Gastroesophageal sphincter (tissue), 3 donors: ENCODE results near the gene PCDH15.

Experiments
- CTCF ChIP-seq, 4 experiments: fragments of 200-600 bp in 2 of 4; fragments of 450-650 bp in 2 of 4; sonication (generic) in 1 of 4; IDR thresholded peaks; one replicate each; pipeline ENCODE4 v1.5.1; 2017 to 2019; ENCODE audit warnings: antibody characterized with exemption in 4 of 4, mild to moderate bottlenecking in 2 of 4, moderate library complexity in 2 of 4
- EP300 ChIP-seq: sonication (generic); formaldehyde crosslinking; IDR thresholded peaks from one replicate; pipeline ENCODE4 v1.6.1; 2017; ENCODE audit warnings: antibody characterized with exemption, mild to moderate bottlenecking
- POLR2A ChIP-seq, 2 donors: fragments of 450-650 bp; IDR thresholded peaks; one replicate each; pipeline ENCODE4 v1.6.1; 2017; ENCODE audit warnings: antibody characterized with exemption in 2 of 2, mild to moderate bottlenecking in 2 of 2, moderate library complexity in 1 of 2
- POLR2AphosphoS5 ChIP-seq: sonication (generic); formaldehyde crosslinking; IDR thresholded peaks from one replicate; pipeline ENCODE4 v1.6.1; 2017; ENCODE audit warnings: antibody characterized with exemption

GRCh38 chr10:54650547-54650946 lies 150.5 kb downstream of the PCDH15 start:
- TF ChIP-seq CTCF (IDR thresholded peaks at IDR 0.05) (no peak), POLR2AphosphoS5 (no peak), EP300 (no peak), POLR2A (IDR thresholded peaks at IDR 0.05) (no peak)
